RWPE1 (cell line): ENCODE data around the gene TBC1D5.

ENCODE experiments used
- CTCF ChIA-PET: fragments of 350-600 bp; sonication (Branson Sonifier 250); formaldehyde crosslinking; extraction: SDS; loops from one replicate; lab custom pipeline; 2021; lab: Yijun Ruan, JAX
- POLR2A ChIA-PET: fragments of 400-600 bp; formaldehyde crosslinking; extraction: SDS; loops from one replicate; lab custom pipeline; 2020; ENCODE audit warnings: antibody characterized with exemption; ENCODE audit not compliant: low non-redundant PET; lab: Yijun Ruan, JAX
- DNase-seq: peaks from one replicate; pipeline ENCODE4 v3.0.0; 2012; ENCODE audit warnings: low spot score
- H3K27ac ChIP-seq: fragments of 450-650 bp; 2 replicates; pipeline ENCODE4 v1.5.1; 2017
- CTCF ChIP-seq: fragments of 450-650 bp; conservative IDR thresholded peaks from 2 replicates; pipeline ENCODE4 v1.5.1; 2017; ENCODE audit warnings: low read depth, mild to moderate bottlenecking

Gene TBC1D5

GRCh38 chr3:17747890-17748247 is 5.4 kb upstream of the TBC1D5 start:
- no peak for DNase-seq
- TF ChIP-seq CTCF = no peak
- ChIA-PET CTCF (interaction anchor here (0.7 kb wide), 1 partner anchor 855 kb away, joined by 3 read pairs; no protein-coding TSS in a partner anchor), POLR2A (no interaction called here)
- no peak overlapping the region for H3K27ac ChIP-seq

GRCh38 chr3:17747174-17747889 is 4.9 kb upstream of the TBC1D5 start:
- ChIA-PET CTCF (interaction anchor here (0.7 kb wide), 1 partner anchor 856 kb away, joined by 3 read pairs; no protein-coding TSS in a partner anchor), POLR2A (no interaction called here)
- no peak overlapping the region for H3K27ac ChIP-seq
- no peak for TF ChIP-seq CTCF
- DNase-seq = no peak

- no peak for DNase-seq
- H3K27ac ChIP-seq = no peak overlapping the region
- ChIA-PET POLR2A (no interaction called here), CTCF (interaction anchor here (0.7 kb wide), 1 partner anchor 195 kb away, joined by 4 read pairs; no protein-coding TSS in a partner anchor)
- TF ChIP-seq CTCF = no peak
Measured at GRCh38 chr3:17745894-17746293, 3.5 kb upstream of the TBC1D5 start.

GRCh38 chr3:17745301-17745700 is 2.9 kb upstream of the TBC1D5 start:
- POLR2A ChIA-PET = no interaction called here
- H3K27ac ChIP-seq = no peak overlapping the region
- no peak for DNase-seq
- CTCF ChIA-PET = interaction anchor here (0.7 kb wide), 1 partner anchor 96 kb away, joined by 3 read pairs; no protein-coding TSS in a partner anchor
- no peak for TF ChIP-seq CTCF

GRCh38 chr3:17744693-17745092 is 2.3 kb upstream of the TBC1D5 start:
- TF ChIP-seq CTCF = no peak
- no peak for DNase-seq
- ChIA-PET POLR2A (no interaction called here), CTCF (interaction anchor here (0.7 kb wide), 1 partner anchor 96 kb away, joined by 3 read pairs; no protein-coding TSS in a partner anchor)
- H3K27ac ChIP-seq = no peak overlapping the region

GRCh38 chr3:17743658-17743995 is 1.2 kb upstream of the TBC1D5 start:
- no peak overlapping the region for H3K27ac ChIP-seq
- ChIA-PET CTCF (no interaction called here), POLR2A (no interaction called here)
- no peak for DNase-seq
- no peak for TF ChIP-seq CTCF
